ENCODE measurements around the gene ARHGAP6.
A peak's percentile ranks its signal among the peaks of the same experiment; 100 is the strongest.

The ARHGAP6 gene

DNA sequence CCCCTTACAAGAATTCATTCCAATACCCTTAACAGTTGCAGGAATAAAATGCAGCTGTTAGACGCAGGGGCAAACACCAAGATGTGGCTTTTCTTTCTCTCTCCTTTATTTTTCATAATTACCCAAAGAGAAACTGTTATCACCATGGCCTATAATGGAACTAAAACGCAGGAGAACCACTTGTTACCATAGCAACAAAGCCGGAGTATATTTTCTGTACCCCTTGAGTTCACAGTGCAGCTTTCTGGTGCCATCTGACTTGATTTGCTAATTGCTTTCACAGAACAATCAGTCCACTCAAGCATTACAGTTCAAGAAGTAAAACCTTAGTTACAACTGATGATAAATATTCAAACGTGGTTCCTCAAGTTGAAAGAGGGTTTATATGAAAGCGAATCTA, 214.6 kb downstream of the ARHGAP6 start:
- DNase-seq = peak; percentile 15

DNA sequence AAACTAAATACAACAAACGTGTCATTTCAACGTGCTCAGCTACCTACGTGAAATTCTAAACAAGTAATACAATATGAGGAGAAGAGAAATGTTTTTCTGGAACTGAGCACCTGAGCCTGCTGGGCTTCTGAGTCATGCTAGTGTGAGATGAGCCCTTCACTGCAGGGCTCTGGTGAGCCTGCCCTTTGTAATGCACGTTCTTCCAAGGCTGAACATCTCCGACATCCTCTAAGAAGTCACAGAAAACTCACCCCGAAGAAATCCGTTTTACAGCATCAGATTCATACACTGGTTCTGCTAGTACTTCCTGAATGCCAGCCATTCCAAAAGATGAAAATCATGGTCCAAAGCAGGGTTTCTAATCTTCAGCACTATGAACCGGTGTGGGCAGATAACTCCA, 215.4 kb downstream of the ARHGAP6 start:
- no peak for DNase-seq

DNA sequence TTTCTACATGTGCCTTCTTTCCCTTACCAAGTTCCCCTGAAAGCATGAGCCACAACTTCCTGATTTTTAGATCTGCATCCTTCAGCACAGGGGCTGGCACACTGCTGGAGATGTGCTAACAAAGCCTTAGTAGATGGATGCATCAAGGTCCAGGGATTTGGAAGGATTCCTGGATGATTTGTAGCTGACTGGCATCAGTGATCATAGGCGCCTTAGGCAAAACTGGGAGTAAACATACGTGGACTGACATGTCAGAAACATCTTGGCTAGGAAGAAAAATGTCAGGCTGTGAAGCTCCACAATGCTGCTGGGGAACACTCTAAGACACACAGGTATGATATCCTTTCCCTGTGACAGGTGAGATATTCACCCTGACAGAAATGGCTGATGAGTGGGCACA, 216.1 kb downstream of the ARHGAP6 start:
- DNase-seq = no peak

- no peak for DNase-seq
Measured at GRCh38 chrX:11447418-11447817, 218.3 kb downstream of the ARHGAP6 start.

DNA sequence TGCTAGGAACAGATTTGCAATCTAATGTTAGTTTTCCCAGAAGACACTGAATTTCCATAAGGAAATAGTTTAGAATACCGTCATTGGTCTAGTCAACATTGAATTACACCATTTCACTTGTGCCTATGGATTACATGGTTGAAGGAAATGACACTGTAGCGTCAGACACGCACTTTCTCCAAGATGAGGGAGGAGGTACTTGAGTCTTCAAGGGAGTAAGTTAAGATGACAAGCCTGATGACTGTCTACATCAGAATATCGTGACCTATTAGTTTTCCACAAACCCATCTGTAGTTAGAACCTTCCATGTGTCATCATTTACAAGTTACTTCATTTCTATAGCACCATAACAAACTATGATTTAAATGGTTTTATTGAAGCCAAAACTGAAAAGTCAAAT, 218.8 kb downstream of the ARHGAP6 start:
- DNase-seq = no peak

GRCh38 chrX:11446336-11446735, 219.4 kb downstream of the ARHGAP6 start:
- no peak for DNase-seq

DNA sequence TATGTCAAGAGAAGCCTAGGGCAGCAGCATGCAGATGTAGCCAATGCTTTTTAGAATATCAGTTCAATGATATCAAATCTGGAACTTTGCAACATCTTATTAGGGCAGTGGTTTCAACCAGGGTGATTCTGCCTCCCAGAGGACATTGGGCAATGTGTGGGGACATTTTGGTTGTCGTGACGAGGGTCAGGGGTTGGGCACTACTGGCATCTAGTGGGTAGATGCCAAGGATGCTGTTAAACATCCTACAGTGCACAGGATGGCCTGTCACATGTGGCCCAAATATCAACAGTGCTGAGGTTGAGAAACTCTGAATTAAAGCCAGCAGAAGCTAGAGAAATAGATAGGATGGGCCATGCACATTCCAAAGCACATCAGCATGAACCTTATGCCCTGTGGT, 220.2 kb downstream of the ARHGAP6 start:
- no peak for DNase-seq

DNA sequence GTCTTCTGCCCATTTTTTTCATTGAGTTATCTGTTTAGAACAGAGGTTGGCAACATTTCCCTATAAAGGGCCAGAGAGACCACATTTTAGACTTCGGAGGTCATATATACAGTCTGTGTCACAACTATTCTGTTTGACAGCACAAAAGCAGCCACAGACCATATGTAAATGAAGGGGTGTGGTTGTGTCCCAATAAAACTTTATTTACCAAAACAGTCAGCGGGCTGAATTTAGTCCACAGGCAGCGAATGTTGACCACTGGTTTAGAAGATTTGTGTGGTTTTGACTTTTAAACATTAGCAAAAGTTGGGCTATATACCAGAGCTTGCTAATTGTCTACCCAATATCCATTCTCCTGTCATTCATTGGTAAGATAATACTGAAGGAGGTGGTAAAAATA, 221.7 kb downstream of the ARHGAP6 start:
- DNase-seq = no peak

DNA sequence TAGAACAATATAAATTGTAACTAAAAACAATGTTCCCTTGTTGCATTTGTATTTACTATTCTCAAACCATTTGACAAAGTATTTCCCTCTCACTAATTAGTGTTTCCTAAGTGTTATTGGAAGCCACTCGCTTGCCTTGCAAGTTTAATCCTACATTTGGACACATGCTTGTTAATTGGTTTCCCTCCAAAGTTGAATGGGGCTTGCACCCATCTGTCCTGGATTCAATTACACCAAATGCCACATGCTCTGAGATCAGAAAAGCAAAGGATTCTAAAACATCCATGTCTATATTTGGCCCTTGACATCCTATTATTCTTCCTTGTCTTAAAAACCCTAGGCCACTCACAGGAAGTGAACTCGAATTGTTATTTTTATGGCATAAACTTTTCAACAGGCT, 225.9 kb downstream of the ARHGAP6 start:
- DNase-seq = no peak

DNA sequence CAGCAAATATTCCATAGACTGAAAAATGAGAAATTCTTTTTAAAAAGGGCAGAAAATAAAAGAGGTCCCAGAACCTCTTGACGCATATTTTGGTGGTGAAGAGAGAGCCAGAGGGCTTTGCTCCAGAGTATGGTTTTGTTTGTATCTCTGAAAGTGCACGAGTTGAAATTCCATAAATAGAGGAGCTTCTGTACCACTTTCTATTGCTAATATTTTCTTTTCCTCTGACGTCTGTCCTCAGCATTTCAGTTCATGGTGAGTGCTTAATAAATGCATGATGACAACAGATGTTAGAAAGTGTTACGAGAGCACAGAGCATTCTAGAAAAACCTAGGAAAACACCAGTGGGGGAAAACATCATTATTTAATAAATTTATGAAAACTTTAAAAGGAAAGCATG, 227.0 kb downstream of the ARHGAP6 start:
- DNase-seq = no peak

DNA sequence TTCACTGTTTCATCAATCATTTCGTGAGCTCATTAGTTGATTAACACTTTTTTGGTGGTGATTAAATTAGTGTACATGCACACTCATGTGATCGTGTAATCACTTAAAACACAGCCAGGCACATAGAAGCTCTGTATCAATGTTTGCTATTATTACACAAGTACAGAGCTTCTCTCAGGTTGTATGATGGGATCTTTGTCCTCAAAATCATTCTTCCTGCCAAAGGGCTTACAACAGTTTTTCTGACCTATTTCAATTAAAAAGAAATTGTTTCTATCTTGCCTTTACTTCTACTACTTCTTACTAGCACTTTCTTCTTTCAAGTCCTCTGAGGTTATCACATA, 227.4 kb downstream of the ARHGAP6 start:
- no peak for DNase-seq

- DNase-seq = no peak
Measured at GRCh38 chrX:11437642-11438379, 227.9 kb downstream of the ARHGAP6 start.

DNA sequence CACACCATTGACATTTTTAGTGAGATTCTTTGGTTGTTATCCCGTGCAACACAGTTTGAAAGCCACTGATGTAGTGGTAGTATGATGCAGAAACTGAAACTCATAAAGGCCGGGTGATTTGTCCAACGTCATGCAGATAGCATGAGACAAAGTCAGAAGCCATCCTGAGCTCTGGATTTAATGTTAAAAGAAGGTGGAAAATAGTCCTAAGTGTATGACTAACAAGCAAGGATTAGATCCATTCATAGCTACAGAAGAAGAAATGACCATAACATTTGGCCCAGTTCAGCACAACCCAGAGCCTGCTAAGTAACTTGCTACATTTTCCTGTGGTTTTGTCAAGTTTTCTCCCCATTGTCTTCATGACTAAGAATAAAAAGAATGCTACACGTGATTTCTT, 230.2 kb downstream of the ARHGAP6 start:
- DNase-seq = no peak

- no peak for DNase-seq
Measured at GRCh38 chrX:11434607-11435006, 231.1 kb downstream of the ARHGAP6 start.

DNA sequence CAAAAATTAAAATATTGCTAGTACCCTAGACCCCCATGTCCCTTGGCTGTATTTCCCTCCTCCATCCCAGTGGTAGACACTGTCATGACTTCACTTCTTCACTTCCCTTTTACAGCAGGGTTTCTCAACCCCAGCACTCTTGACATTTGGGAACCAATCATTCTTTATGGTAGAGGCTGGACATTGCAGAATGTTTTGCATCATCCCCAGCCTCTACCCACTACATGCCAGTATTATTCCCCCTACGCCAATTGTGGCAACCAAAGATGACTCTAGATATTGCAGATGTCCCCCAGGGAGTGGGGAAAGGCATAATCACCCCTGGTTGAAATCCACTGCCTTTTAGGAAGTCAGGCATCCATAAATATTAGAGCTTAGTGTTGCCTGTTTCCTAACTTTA, 233.9 kb downstream of the ARHGAP6 start:
- no peak for DNase-seq

GRCh38 chrX:11430271-11430670, 235.4 kb downstream of the ARHGAP6 start:
- no peak for DNase-seq

DNA sequence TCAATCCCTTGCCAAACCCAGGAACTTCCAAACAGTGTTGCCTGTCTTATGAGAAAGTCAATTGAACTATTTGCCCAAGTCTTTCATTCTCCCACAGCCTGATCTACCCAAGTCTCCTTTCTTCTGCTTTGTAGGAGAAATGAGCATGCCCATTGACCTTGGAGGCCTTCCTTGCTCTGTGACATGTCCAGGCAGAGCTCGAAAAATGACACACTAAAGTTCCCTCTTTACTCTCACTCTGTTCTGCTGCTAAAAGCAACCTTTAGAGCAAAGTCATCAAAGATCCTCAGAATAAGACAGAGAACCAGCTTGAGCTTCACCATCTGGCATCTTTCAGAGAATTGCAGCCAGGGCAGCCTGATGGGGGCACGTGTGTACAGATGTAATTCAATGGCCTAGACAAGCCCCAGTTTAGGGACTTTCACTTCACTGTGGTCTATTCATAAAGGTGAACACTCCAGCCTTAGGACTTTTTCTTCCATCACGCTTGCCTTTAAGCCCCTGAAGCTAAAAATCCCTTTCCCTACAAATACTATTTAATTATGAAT, 236.1 kb downstream of the ARHGAP6 start:
- DNase-seq = no peak

- DNase-seq = no peak
Measured at GRCh38 chrX:11427453-11428071, 238.2 kb downstream of the ARHGAP6 start.

DNA sequence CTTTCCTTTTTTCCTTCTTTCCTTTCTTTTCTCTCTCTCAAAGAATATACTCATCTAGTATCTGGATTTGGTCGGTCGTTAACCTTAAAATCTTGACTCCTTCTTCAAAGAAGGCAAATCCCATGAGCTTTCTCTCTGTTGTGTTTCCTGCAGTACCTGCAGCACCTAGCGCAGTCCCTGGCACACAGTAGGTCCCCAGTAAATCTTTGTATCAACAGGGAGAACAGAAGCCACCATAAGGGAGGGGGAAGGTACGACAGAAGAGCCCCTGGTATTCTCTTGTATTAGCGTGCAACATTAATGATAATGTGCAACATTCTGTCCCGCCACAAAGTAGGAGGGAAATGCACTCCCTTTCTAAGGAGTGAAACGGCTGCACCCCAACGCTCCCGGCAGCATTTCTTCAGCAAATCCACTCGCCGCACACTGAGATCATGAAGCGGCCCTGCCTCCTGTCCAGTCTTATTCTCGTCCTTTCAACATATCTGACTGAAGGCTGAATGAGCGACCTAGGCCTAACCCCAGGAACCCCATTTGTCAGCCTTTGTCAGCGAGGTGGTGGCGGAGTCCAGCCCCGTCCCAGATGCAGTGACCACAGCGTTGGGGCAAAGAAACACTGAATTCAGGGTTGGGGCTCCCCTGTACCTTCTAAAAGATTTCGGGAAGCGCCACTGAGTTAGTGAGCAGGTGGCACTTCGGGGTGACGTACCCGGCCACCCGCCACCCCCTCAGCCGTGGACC, 238.8 kb downstream of the ARHGAP6 start:
- DNase-seq = no peak

- no peak for DNase-seq
Measured at GRCh38 chrX:11424903-11425674, 240.6 kb downstream of the ARHGAP6 start.

- no peak for DNase-seq
Measured at GRCh38 chrX:11423949-11424348, 241.8 kb downstream of the ARHGAP6 start.

- DNase-seq = no peak
Measured at GRCh38 chrX:11423362-11423818, 242.3 kb downstream of the ARHGAP6 start.

- no peak for DNase-seq
Measured at GRCh38 chrX:11422525-11422857, 243.2 kb downstream of the ARHGAP6 start.

All from NCI-H2227 treated with DMSO at 0.1 percent for 48 hours (cell line).